H9 (cell line): ENCODE results near the gene MEIOSIN. TPM values are rescaled to one million over a fixed set of nuclear protein-coding genes. Genes with fewer than 3 reads are reported as not detected.

Experiments
- DNase-seq: peaks from one replicate; pipeline ENCODE4 v3.0.0-alpha.2; 2017
- H2AFZ ChIP-seq: one replicate; pipeline ENCODE4 v1.6.1; 2013; ENCODE audit warnings: mild to moderate bottlenecking, low read length, control low read depth, moderate library complexity
- H2AK5ac ChIP-seq: 2 replicates; pipeline ENCODE4 v1.6.1; 2013; ENCODE audit warnings: low read length, control low read depth, mixed read lengths; ENCODE audit not compliant: insufficient read length
- H2BK120ac ChIP-seq: one replicate; pipeline ENCODE4 v1.6.1; 2013; ENCODE audit warnings: low read depth, mild to moderate bottlenecking, low read length, control low read depth, inconsistent platforms; ENCODE audit not compliant: poor library complexity, severe bottlenecking
- H2BK12ac ChIP-seq: 2 replicates; pipeline ENCODE4 v1.6.1; 2013; ENCODE audit warnings: low read length, control low read depth, mixed read lengths, low read depth; ENCODE audit not compliant: insufficient read length
- H2BK15ac ChIP-seq: 2 replicates; pipeline ENCODE4 v1.6.1; 2013; ENCODE audit warnings: low read depth, low read length, control low read depth
- H2BK20ac ChIP-seq: one replicate; pipeline ENCODE4 v1.6.1; 2013; ENCODE audit warnings: low read depth, mild to moderate bottlenecking, low read length, control low read depth, inconsistent platforms; ENCODE audit not compliant: poor library complexity, severe bottlenecking
- H2BK5ac ChIP-seq: 2 replicates; pipeline ENCODE4 v1.6.1; 2013; ENCODE audit warnings: low read length, control low read depth, mixed read lengths; ENCODE audit not compliant: insufficient read length
- H3K14ac ChIP-seq: 2 replicates; pipeline ENCODE4 v1.6.1; 2013; ENCODE audit warnings: low read length, control low read depth; ENCODE audit not compliant: insufficient read depth
- H3K18ac ChIP-seq: 2 replicates; pipeline ENCODE4 v1.6.1; 2013; ENCODE audit warnings: low read depth, mild to moderate bottlenecking, mixed read lengths, low read length, control low read depth; ENCODE audit not compliant: insufficient read length
- H3K23ac ChIP-seq: 2 replicates; pipeline ENCODE4 v1.6.1; 2013; ENCODE audit warnings: low read length, control low read depth, mixed read lengths, low read depth; ENCODE audit not compliant: insufficient read length
- H3K23me2 ChIP-seq: 2 replicates; pipeline ENCODE4 v1.6.1; 2013; ENCODE audit warnings: low read depth, mild to moderate bottlenecking, mixed read lengths, low read length, control low read depth; ENCODE audit not compliant: insufficient read length, poor library complexity, severe bottlenecking
- H3K27ac ChIP-seq: 2 replicates; pipeline ENCODE4 v1.5.1; 2013; ENCODE audit warnings: low read length, control low read depth, mixed read lengths, low read depth; ENCODE audit not compliant: insufficient read length
- H3K27me3 ChIP-seq: 2 replicates; pipeline ENCODE4 v1.6.1; 2013; ENCODE audit warnings: low read length, control low read depth, inconsistent platforms; ENCODE audit not compliant: insufficient read depth
- H3K4ac ChIP-seq: 2 replicates; pipeline ENCODE4 v1.6.1; 2013; ENCODE audit warnings: low read depth, mild to moderate bottlenecking, control low read depth, inconsistent platforms, low read length, moderate library complexity
- H3K4me1 ChIP-seq: 2 replicates; pipeline ENCODE4 v1.6.1; 2013; ENCODE audit warnings: low read length, control low read depth, inconsistent platforms; ENCODE audit not compliant: insufficient read depth
- H3K4me2 ChIP-seq: 2 replicates; pipeline ENCODE4 v1.6.1; 2013; ENCODE audit warnings: low read length, control low read depth, mixed read lengths; ENCODE audit not compliant: insufficient read length, insufficient read depth
- H3K56ac ChIP-seq: 2 replicates; pipeline ENCODE4 v1.6.1; 2013; ENCODE audit warnings: low read depth, mild to moderate bottlenecking, mixed read lengths, low read length, control low read depth; ENCODE audit not compliant: insufficient read length
- H3K79me1 ChIP-seq: 2 replicates; pipeline ENCODE4 v1.6.1; 2013; ENCODE audit warnings: low read depth, mild to moderate bottlenecking, moderate library complexity, low read length, control low read depth, inconsistent platforms; ENCODE audit not compliant: insufficient read depth, poor library complexity, severe bottlenecking
- H3K79me2 ChIP-seq: 2 replicates; pipeline ENCODE4 v1.6.1; 2013; ENCODE audit warnings: low read length, control low read depth, inconsistent platforms; ENCODE audit not compliant: insufficient read depth
- H3K9ac ChIP-seq: 2 replicates; pipeline ENCODE4 v1.6.1; 2013; ENCODE audit warnings: low read length, control low read depth, mixed read lengths; ENCODE audit not compliant: insufficient read length; ENCODE audit errors: extremely low read depth
- H3K9me3 ChIP-seq: one replicate; pipeline ENCODE4 v1.6.1; 2013; ENCODE audit warnings: low read depth, low read length, inconsistent platforms; ENCODE audit not compliant: control insufficient read depth
- H3T11ph ChIP-seq: one replicate; pipeline ENCODE4 v1.6.1; 2013; ENCODE audit warnings: mild to moderate bottlenecking, low read length, control low read depth, inconsistent platforms
- H4K20me1 ChIP-seq: one replicate; pipeline ENCODE4 v1.6.1; 2013; ENCODE audit not compliant: control insufficient read depth, insufficient read length, insufficient read depth
- H4K5ac ChIP-seq: 2 replicates; pipeline ENCODE4 v1.6.1; 2013; ENCODE audit warnings: low read depth, mild to moderate bottlenecking, mixed read lengths, low read length, control low read depth; ENCODE audit not compliant: insufficient read length
- H4K8ac ChIP-seq: replicated peaks from 2 replicates; pipeline ENCODE4 v1.6.1; 2013; ENCODE audit warnings: low read length, control low read depth, mixed read lengths, low read depth; ENCODE audit not compliant: insufficient read length
- H4K91ac ChIP-seq: 2 replicates; pipeline ENCODE4 v1.6.1; 2013; ENCODE audit warnings: low read depth, mild to moderate bottlenecking, moderate library complexity, mixed read lengths, low read length, control low read depth; ENCODE audit not compliant: insufficient read length
- H3K27ac Mint-ChIP-seq, 3 experiments: 2 replicates in 2 of 3; 3 replicates in 1 of 3; pipeline ENCODE4 v1.8.0; 2020 to 2021; ENCODE audit warnings: mixed read lengths in 3 of 3, mild to moderate bottlenecking in 1 of 3, moderate library complexity in 1 of 3
- H3K27me3 Mint-ChIP-seq: 2 replicates; pipeline ENCODE4 v1.8.0; 2021; ENCODE audit warnings: low read depth, mild to moderate bottlenecking, moderate library complexity, mixed read lengths
- H3K36me3 Mint-ChIP-seq, 3 experiments: 2 replicates in 2 of 3; 3 replicates in 1 of 3; pipeline ENCODE4 v1.8.0; 2020 to 2021; ENCODE audit warnings: low read depth in 3 of 3, mixed read lengths in 3 of 3; ENCODE audit not compliant: insufficient read depth in 1 of 3
- H3K4me1 Mint-ChIP-seq, 2 experiments: 2 replicates each; pipeline ENCODE4 v1.8.0; 2020; ENCODE audit warnings: mixed read lengths in 2 of 2
- H3K4me3 Mint-ChIP-seq, 2 experiments: 2 replicates in 1 of 2; 3 replicates in 1 of 2; pipeline ENCODE4 v1.8.0; 2020 to 2021; ENCODE audit warnings: mild to moderate bottlenecking in 2 of 2, mixed read lengths in 2 of 2, moderate library complexity in 1 of 2
- H3K9me3 Mint-ChIP-seq, 2 experiments: 2 replicates in 1 of 2; 3 replicates in 1 of 2; pipeline ENCODE4 v1.8.0; 2020; ENCODE audit warnings: mild to moderate bottlenecking in 2 of 2, mixed read lengths in 2 of 2, moderate library complexity in 1 of 2
- WGBS: extraction: QIAGEN DNeasy Blood & Tissue Kit; methylation state at CpG from one replicate; pipeline ENCODE4 v1.1.7; 2013; ENCODE audit warnings: missing lambda C conversion rate, low lambda C conversion rate, mixed read lengths; ENCODE audit not compliant: insufficient read length; ENCODE audit errors: extremely low coverage; 5-methylcytosine and 5-hydroxymethylcytosine counted together
- total RNA-seq: library from RNA; stranded (reverse); gene quantifications from 2 replicates; pipeline ENCODE4 v1.2.1, GENCODE V29; 2021
- TF ChIP-seq, protein P1 (sequence below): fragments of 200-600 bp; sonication (generic); conservative IDR thresholded peaks from 3 replicates; pipeline ENCODE4 v1.8.0; 2021; ENCODE audit warnings: antibody characterized with exemption, mild to moderate bottlenecking

Gene MEIOSIN
- total RNA-seq, 1 experiment from 2014 or later = not detected

DNA sequence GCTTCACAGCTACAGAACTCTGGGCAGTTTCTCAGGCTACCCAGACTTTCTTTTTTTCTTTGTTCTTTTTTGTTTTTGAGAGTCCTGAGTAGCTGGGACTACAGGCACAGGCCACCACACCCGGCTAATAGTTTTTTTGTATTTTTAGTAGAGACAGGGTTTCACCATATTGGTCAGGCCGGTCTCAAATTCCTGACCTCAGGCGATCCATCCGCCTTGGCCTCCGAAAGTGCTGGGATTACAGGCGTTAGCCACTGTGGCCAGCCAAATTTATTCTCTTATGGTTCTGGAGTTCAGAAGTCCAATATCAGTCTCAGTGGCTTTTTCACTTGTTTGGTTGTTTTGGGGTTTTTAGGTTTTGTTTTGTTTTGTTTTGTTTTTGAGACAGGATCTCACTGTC, 12.4 kb downstream of the MEIOSIN start:
- no peak overlapping the region for H3K9ac ChIP-seq
- H3K27me3 Mint-ChIP-seq = peaks cover 13% of the 10 kb centered on the region
- H3T11ph ChIP-seq = no peak overlapping the region
- no peak overlapping the region for H2AK5ac ChIP-seq
- H2BK15ac ChIP-seq = no peak overlapping the region
- TF ChIP-seq, protein P1, sequence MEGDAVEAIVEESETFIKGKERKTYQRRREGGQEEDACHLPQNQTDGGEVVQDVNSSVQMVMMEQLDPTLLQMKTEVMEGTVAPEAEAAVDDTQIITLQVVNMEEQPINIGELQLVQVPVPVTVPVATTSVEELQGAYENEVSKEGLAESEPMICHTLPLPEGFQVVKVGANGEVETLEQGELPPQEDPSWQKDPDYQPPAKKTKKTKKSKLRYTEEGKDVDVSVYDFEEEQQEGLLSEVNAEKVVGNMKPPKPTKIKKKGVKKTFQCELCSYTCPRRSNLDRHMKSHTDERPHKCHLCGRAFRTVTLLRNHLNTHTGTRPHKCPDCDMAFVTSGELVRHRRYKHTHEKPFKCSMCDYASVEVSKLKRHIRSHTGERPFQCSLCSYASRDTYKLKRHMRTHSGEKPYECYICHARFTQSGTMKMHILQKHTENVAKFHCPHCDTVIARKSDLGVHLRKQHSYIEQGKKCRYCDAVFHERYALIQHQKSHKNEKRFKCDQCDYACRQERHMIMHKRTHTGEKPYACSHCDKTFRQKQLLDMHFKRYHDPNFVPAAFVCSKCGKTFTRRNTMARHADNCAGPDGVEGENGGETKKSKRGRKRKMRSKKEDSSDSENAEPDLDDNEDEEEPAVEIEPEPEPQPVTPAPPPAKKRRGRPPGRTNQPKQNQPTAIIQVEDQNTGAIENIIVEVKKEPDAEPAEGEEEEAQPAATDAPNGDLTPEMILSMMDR = no peak
- no peak overlapping the region for H3K27ac Mint-ChIP-seq
- no peaks in the 10 kb centered on the region for H3K36me3 Mint-ChIP-seq
- no peaks in the 10 kb centered on the region for H3K23me2 ChIP-seq
- H3K9me3 Mint-ChIP-seq = no peaks in the 10 kb centered on the region
- WGBS = no CpG with 5 or more reads among the region's 6 CpGs
- H3K27ac ChIP-seq = no peak overlapping the region
- H2BK12ac ChIP-seq = no peak overlapping the region
- no peak overlapping the region for H4K5ac ChIP-seq
- no peak overlapping the region for H3K23ac ChIP-seq
- H3K9me3 ChIP-seq = no peaks in the 10 kb centered on the region
- H3K79me2 ChIP-seq = no peaks in the 10 kb centered on the region
- no peaks in the 10 kb centered on the region; the same call in 1 of the 2 replicates for H3K27me3 ChIP-seq
- H3K4ac ChIP-seq = no peak overlapping the region
- no peak for DNase-seq
- no peak overlapping the region for H3K4me3 Mint-ChIP-seq
- no peak overlapping the region for H4K8ac ChIP-seq
- H2BK120ac ChIP-seq = no peak overlapping the region
- no peak overlapping the region for H3K4me2 ChIP-seq
- H3K18ac ChIP-seq = no peak overlapping the region
- H2BK20ac ChIP-seq = no peak overlapping the region
- peak overlapping the region; percentile 25 for H2AFZ ChIP-seq
- no peak overlapping the region for H3K56ac ChIP-seq
- no peaks in the 10 kb centered on the region; the same call in 1 of the 2 replicates for H3K4me1 ChIP-seq
- H4K91ac ChIP-seq = no peak overlapping the region
- H2BK5ac ChIP-seq = no peak overlapping the region
- H3K14ac ChIP-seq = no peak overlapping the region
- H3K4me1 Mint-ChIP-seq = peaks cover 5 to 8% of the 10 kb centered on the region in 2 experiments
- no peaks in the 10 kb centered on the region for H4K20me1 ChIP-seq
- H3K79me1 ChIP-seq = no peaks in the 10 kb centered on the region
